Smooth muscle cell (in vitro differentiated cells): ENCODE data around the gene MSL2. TPM values are rescaled to one million over a fixed set of nuclear protein-coding genes. Genes with fewer than 3 reads are reported as not detected.
A peak's percentile ranks its signal among the peaks of the same experiment; 100 is the strongest.

Experiments
- DNase-seq: peaks from one replicate; lab custom pipeline; 2025; ENCODE audit not compliant: unreplicated experiment; lab: John Stamatoyannopoulos, UW
- H2AFZ ChIP-seq: fragments of 200-600 bp; sonication (generic); 2 replicates; pipeline ENCODE4 v1.6.0; 2016; ENCODE audit warnings: antibody characterized with exemption, low read depth, mild to moderate bottlenecking
- H3F3A ChIP-seq: fragments of 200-600 bp; sonication (generic); 2 replicates; pipeline ENCODE4 v1.6.0; 2017; ENCODE audit warnings: antibody characterized with exemption, low read depth
- H3K27ac ChIP-seq: fragments of 200-600 bp; sonication (generic); 2 replicates; pipeline ENCODE4 v1.5.1; 2016; ENCODE audit warnings: low read depth, mild to moderate bottlenecking
- H3K27me3 ChIP-seq: fragments of 200-600 bp; sonication (generic); 2 replicates; pipeline ENCODE4 v1.6.1; 2016; ENCODE audit warnings: low read depth, mild to moderate bottlenecking
- H3K36me3 ChIP-seq: fragments of 200-600 bp; sonication (generic); 2 replicates; pipeline ENCODE4 v1.5.1; 2016; ENCODE audit warnings: low read depth
- H3K4me1 ChIP-seq: fragments of 200-600 bp; sonication (generic); 2 replicates; pipeline ENCODE4 v1.5.1; 2016; ENCODE audit warnings: low read depth
- H3K4me2 ChIP-seq: fragments of 200-600 bp; sonication (generic); 2 replicates; pipeline ENCODE4 v1.6.0; 2016; ENCODE audit warnings: mild to moderate bottlenecking
- H3K4me3 ChIP-seq: fragments of 200-600 bp; sonication (generic); 2 replicates; pipeline ENCODE4 v1.5.1; 2016; ENCODE audit warnings: mild to moderate bottlenecking
- H3K79me2 ChIP-seq: fragments of 200-600 bp; sonication (generic); 2 replicates; pipeline ENCODE4 v1.6.0; 2016; ENCODE audit warnings: low read depth, mild to moderate bottlenecking
- H3K9ac ChIP-seq: fragments of 200-600 bp; sonication (generic); 2 replicates; pipeline ENCODE4 v1.6.0; 2016; ENCODE audit warnings: low read depth
- H3K9me3 ChIP-seq: fragments of 200-600 bp; sonication (generic); replicated peaks from 2 replicates; pipeline ENCODE4 v1.5.1; 2016; ENCODE audit warnings: low read depth
- H4K20me1 ChIP-seq: fragments of 200-600 bp; sonication (generic); 2 replicates; pipeline ENCODE4 v1.6.0; 2016; ENCODE audit warnings: low read depth
- CTCF ChIP-seq: fragments of 200-600 bp; sonication (generic); IDR thresholded peaks from 2 replicates; pipeline ENCODE4 v1.5.1; 2017; ENCODE audit warnings: borderline replicate concordance, mild to moderate bottlenecking, antibody characterized with exemption; ENCODE audit not compliant: insufficient read depth, poor library complexity, severe bottlenecking
- WGBS: methylation state at CpG from one replicate; pipeline ENCODE4 v1.1.7; 2016; ENCODE audit warnings: low lambda C conversion rate; 5-methylcytosine and 5-hydroxymethylcytosine counted together
- polyA plus RNA-seq: library from polyadenylated mRNA; unstranded; fragments of >200 nt; fragmentation: Nextera tagmentation; extraction: Ambion mirVana; gene quantifications from 2 replicates; pipeline ENCODE4 v1.2.1, GENCODE V29; 2016
- total RNA-seq: library from RNA; depleted of rRNA; stranded (reverse); fragments of >200 nt; gene quantifications from 2 replicates; pipeline ENCODE4 v1.2.3, GENCODE V29; 2014

Gene MSL2
- 16.9 and 39.9 TPM in 2 replicates for total RNA-seq
- polyA plus RNA-seq = 5.7 and 6.9 TPM in 2 replicates

GRCh38 chr3:136196064-136196400 is at the start of gene MSL2:
MSL2 (minus strand) TSS chr3:136196335; CDS start chr3:136195113, 1,222 bp downstream.
- H3K36me3 ChIP-seq = no peaks in the 10 kb centered on the region
- H3K9me3 ChIP-seq = no peaks in the 10 kb centered on the region
- H2AFZ ChIP-seq = peak within 1 kb of the TSS; percentile 90
- peak; percentile 93 for DNase-seq
- peak within 1 kb of the TSS; percentile 89 for H3K4me2 ChIP-seq
- H3K4me3 ChIP-seq = peak within 1 kb of the TSS; percentile 97
- H3K79me2 ChIP-seq = peaks cover 46% of the 10 kb centered on the region
- H3K27ac ChIP-seq = peak within 1 kb of the TSS; percentile 99
- TF ChIP-seq CTCF = no peak
- H3K27me3 ChIP-seq = no peaks in the 10 kb centered on the region
- H3K9ac ChIP-seq = peak within 1 kb of the TSS; percentile 99
- peaks cover 37% of the 10 kb centered on the region for H3K4me1 ChIP-seq
- WGBS = 0% methylated on average over 6 of the region's 37 CpGs
- peaks cover 44% of the 10 kb centered on the region for H4K20me1 ChIP-seq
- peaks cover 20% of the 10 kb centered on the region for H3F3A ChIP-seq

- Histone ChIP-seq H3K36me3 (no peaks in the 10 kb centered on the region), H3K27me3 (no peaks in the 10 kb centered on the region), H3K9ac (no peak overlapping the region), H3K4me1 (no peaks in the 10 kb centered on the region), H2AFZ (no peak overlapping the region), H3K4me2 (no peak overlapping the region), H3K4me3 (no peak overlapping the region), H3K79me2 (no peaks in the 10 kb centered on the region), H3K27ac (no peak overlapping the region), H3F3A (no peaks in the 10 kb centered on the region), H3K9me3 (no peaks in the 10 kb centered on the region), H4K20me1 (no peaks in the 10 kb centered on the region)
- 90% methylated on average over 3 of the region's 3 CpGs for WGBS
- no peak for TF ChIP-seq CTCF
- DNase-seq = no peak
Measured at GRCh38 chr3:136245691-136246090, 49.6 kb upstream of the MSL2 start.

- Histone ChIP-seq H3K4me1 (no peaks in the 10 kb centered on the region), H2AFZ (no peak overlapping the region), H3K79me2 (no peaks in the 10 kb centered on the region), H3K36me3 (no peaks in the 10 kb centered on the region), H3K4me2 (no peak overlapping the region), H3K9ac (no peak overlapping the region), H4K20me1 (no peaks in the 10 kb centered on the region), H3K9me3 (no peaks in the 10 kb centered on the region), H3F3A (no peaks in the 10 kb centered on the region), H3K27me3 (no peaks in the 10 kb centered on the region), H3K4me3 (no peak overlapping the region), H3K27ac (no peak overlapping the region)
- no peak for TF ChIP-seq CTCF
- no peak for DNase-seq
- WGBS = 70% methylated on average over 1 of the region's 1 CpG
Measured at GRCh38 chr3:136239094-136239493, 43.0 kb upstream of the MSL2 start.

GRCh38 chr3:136237961-136238649 is 42.0 kb upstream of the MSL2 start:
- 80% methylated on average over 4 of the region's 4 CpGs for WGBS
- Histone ChIP-seq H3K27me3 (no peaks in the 10 kb centered on the region), H2AFZ (no peak overlapping the region), H3K4me3 (no peak overlapping the region), H3K36me3 (no peaks in the 10 kb centered on the region), H3K4me1 (no peaks in the 10 kb centered on the region), H3K27ac (no peak overlapping the region), H4K20me1 (no peaks in the 10 kb centered on the region), H3K79me2 (no peaks in the 10 kb centered on the region), H3F3A (no peaks in the 10 kb centered on the region), H3K9ac (no peak overlapping the region), H3K9me3 (no peaks in the 10 kb centered on the region), H3K4me2 (no peak overlapping the region)
- no peak for DNase-seq
- no peak for TF ChIP-seq CTCF
